ENCODE results near the gene SNRPA. TPM values are rescaled to one million over a fixed set of nuclear protein-coding genes. Genes with fewer than 3 reads are reported as not detected.

The SNRPA gene
- total RNA-seq, result 42.2 and 59.0 TPM in 2 replicates

DNA sequence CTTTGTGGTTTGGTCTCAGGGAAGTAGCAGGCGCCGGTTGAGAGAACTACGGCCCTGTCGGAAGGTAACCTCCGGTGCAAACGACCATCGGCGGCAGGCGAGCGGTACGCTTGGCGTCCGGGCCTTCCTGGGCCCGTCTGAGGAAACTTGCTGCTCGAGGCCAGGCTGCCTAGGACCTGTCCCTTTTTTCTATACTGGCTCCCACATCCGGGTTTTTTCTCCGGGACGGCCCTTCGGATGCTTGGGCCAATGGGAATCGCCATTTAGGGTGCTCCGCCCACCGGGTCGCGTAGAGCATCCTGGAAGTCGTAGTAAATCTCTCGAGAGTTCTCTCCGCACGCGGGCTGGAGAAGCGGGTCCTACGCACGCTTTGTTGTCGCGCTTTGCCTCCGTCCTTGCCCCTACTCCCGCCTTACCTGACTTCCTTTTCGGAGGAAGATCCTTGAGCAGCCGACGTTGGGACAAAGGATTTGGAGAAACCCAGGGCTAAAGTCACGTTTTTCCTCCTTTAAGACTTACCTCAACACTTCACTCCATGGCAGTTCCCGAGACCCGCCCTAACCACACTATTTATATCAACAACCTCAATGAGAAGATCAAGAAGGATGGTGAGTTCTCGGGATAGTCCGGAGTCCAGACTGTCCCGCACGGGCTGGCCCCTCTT, at the start of gene SNRPA:
Gene SNRPA, plus strand, starts transcription at position 330 of the 664 bp plus-strand sequence. Its CDS starts 206 bp downstream, at position 536.

DNA sequence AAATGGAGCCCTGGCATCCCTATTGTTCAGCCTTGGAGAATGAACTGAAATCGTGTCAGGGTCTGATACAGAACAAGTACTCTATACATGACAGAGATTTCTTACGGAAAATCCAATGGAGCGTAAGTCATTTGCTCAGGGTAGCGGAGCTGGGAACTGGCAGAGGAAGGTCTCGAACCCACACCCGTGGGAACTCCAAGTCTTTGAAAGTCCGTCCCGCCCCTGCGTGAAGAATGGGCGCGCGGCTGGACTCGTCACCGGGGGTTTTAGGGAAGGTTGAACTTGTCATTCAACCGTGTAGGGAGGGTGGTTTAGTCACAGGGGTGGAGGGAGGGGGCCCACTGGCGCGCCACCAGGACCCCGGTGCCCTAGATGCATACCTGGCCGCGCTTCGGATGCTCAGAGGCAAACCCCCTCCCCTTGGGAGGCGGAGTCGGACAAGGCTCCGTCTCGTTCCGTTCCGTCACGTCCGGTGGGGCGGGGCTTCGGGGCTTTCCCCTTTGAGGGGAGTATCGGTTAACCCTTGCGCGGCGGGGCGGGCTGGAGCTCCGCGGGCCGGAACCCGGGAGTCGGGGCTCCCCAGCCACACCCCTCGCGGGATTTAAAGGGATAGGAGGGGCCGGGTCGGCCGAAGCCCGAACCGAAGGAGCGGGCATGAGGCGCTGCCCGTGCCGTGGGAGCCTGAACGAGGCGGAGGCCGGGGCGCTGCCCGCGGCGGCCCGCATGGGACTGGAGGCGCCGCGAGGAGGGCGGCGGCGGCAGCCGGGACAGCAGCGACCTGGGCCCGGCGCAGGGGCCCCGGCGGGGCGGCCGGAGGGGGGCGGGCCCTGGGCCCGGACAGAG, 34.3 kb upstream of the SNRPA start, which contains the start of the genes COQ8B and ITPKC:
Gene COQ8B, minus strand, starts transcription at position 405 of the 843 bp plus-strand sequence. CDS start 2,254 bp downstream, outside the sequence.
Gene ITPKC, plus strand, starts transcription at position 631 of the 843 bp plus-strand sequence. Its CDS starts 24 bp downstream, at position 655.

DNA sequence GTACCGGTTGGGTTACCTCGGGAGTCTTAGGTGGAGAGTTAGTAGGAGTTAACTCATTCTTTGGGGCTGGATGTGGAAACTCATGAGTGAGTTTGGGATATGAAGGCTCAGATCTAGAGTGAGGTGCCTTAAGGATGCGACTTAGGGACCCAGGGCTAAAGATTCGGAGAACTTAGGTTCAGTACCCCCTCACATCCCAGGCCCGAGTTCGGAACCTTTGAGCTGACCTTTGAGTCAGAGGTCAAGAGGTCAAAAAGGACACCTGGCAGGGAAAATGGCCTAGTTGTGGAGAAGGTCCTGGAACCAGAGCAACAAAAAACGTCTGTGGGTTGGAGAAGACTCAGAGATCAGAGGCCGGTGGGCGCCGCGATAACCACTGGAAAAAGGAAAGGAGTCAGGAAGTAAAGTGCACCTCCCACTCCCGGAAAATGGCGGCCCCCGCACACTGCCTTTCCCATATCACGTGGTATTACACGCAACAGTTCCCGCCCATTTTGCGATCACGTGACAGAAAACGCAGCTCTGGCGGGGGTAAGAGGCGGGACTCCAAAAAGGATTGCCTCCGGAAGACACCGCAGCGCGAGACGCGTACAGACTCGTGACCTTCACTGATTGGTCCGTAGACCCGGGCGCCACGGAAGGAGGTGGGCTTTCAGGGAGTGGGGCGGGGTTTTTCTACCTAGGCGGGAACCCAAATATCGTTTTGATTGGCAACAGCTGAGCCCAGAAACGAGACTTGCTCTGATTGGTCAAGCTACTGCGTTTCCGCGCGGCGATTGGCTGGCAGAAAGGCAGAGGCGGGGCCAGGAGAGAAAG, 737 bp upstream of the SNRPA start, which contains the start of gene ACTMAP:
Gene ACTMAP, minus strand, starts transcription at position 420 of the 816 bp plus-strand sequence. CDS start 674 bp downstream, outside the sequence.

DNA sequence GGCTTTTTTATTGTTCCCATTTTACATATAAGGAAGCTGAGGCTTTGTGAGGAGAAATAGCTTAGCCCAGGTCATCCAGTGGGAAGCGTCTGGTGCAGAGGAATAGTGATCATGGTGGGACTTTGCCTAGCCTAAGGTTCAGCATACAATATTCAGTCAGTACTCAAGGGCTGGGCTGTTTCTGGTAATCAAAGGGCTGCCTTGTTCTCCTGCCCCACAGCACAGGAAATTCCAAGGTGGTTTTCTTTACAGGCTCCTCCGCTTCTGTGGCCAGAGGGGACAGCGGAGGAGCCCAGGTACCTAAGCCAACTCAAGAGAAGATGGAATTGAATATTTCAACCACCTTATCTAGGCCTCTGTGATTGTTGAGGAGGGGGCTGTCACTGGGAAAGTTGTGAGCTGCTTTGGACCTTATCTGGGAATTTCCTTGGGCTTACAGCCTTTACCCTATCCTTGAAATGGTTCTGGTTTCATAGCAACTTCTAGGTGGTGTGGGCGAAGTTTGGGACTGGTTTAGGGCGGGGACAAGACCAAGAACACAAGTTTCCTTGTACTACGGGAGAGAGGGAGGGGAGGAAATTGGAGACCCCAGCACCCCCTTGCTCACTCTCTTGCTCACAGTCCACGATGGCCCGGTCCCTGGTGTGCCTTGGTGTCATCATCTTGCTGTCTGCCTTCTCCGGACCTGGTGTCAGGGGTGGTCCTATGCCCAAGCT, 24.1 kb downstream of the SNRPA start, which contains the start of gene MIA:
Gene MIA, plus strand, starts transcription at position 606 of the 716 bp plus-strand sequence. Its CDS starts 22 bp downstream, at position 628.

DNA sequence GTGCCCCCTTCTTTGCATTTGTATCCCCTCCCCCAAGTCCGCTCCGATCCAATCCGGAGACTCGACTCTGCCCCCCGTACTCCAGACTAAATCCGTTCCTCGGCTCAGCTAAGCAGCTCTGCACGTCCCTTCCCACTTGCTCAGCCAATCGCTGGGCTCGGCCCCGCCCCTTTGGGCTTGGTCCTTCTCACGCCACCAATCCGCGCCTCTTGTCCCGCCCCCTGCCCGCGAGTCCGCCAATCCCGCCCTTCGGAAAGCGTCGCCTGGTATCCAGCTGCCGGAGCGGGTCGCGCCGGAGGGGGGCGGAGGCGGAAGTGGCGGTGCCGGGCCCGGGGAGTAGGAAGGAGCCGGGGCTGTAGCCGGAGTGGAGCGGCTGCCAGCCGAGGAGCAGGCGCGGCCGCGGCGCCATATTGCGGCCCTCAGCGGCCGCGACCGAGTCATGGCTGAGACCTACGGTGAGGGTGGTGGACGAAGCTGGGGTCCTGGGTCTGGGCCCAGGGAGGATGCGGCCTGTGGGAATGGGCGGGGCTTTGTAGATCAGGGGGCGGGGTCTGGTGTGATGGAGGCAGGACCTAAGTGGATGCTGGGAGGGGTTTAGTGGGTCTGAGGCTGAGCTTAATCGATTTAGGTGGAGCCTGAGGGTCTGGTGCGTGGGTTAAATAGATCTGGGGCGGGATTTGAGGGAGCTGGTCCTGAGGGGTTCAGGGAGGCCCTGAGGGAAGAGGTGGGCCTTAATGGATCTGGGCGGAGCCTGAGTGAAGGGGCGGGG, 27.1 kb downstream of the SNRPA start, which contains the start of gene RAB4B:
Gene RAB4B, plus strand, starts transcription at position 311 of the 769 bp plus-strand sequence. Its CDS starts 129 bp downstream, at position 440.

DNA sequence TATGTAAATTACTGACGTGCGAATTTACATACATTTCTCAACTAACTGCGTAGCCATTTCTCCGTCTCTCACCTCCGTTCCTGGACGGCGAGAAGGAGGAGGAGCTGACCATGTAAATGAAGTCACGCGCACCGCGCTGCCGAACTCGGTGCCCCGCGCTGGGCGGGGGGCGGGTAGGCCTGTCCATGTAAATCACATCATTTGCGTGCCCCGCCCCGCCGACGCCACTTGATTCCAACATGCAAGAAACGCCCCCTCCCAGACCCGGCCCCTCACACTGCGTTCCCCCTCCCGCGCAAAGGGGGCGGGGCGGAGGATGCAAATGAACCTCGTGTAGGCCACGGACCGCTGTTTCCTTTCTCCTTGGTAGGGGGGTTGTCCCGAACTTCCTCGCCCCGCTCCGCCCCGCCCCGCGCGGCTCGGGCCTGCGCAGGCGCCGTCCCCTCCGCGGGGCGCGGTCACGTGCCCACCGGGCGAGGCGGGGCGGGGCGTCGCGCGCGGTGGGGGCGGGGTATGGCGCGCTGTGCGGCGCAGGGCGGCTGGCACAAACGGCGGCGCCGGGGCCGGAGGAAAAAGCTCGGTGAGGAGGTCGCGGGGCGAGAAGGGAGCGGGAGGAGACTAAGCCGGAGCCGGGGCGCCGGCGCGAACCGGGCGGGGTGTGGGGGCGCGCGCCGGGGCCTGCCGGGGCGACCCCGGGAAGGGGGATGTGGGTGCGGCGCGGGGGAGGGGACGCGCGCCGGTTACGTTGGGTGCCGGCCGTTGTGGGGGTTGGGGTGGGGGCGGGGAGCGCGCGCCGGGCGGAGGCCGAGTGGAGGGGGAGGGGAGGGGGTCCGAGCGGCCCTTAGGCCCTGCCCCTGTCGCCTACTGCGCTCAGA, 47.9 kb downstream of the SNRPA start, which contains the start of gene EGLN2:
Gene EGLN2, plus strand, starts transcription at position 509 of the 875 bp plus-strand sequence. CDS start 1,382 bp downstream, outside the sequence.

Small RNAs within 50 kb of the gene (small RNA-seq; reads per million reads assigned to genes)
- gene RNU6-195P, result not detected

Other genes starting within 250 kb of the SNRPA start
- gene SHKBP1, start 174.3 kb upstream of the SNRPA start, total RNA-seq, result 20.7 and 31.9 TPM in 2 replicates
- gene LTBP4, start 149.8 kb upstream of the SNRPA start, total RNA-seq, result 11.6 and 13.3 TPM in 2 replicates
- gene NUMBL, start 60.6 kb upstream of the SNRPA start, total RNA-seq, result 28.9 and 32.9 TPM in 2 replicates
- 19.0 and 21.5 TPM in 2 replicates for gene COQ8B, start 34.3 kb upstream of the SNRPA start, total RNA-seq
- 15.2 and 19.9 TPM in 2 replicates for gene ITPKC, start 34.1 kb upstream of the SNRPA start, total RNA-seq
- 1.3 and 1.9 TPM in 2 replicates for gene ACTMAP, start 726 bp upstream of the SNRPA start, total RNA-seq
- gene MIA, start 24.3 kb downstream of the SNRPA start, total RNA-seq, result not detected in 2 replicates
- 10.0 and 13.3 TPM in 2 replicates for gene RAB4B, start 27.0 kb downstream of the SNRPA start, total RNA-seq
- gene EGLN2, start 48.0 kb downstream of the SNRPA start, total RNA-seq, result 63.2 and 74.7 TPM in 2 replicates
- gene CYP2A6, start 99.2 kb downstream of the SNRPA start, total RNA-seq, result not detected in 2 replicates
- gene CYP2A7, start 131.0 kb downstream of the SNRPA start, total RNA-seq, result not detected in 2 replicates
- gene CYP2B6, start 240.1 kb downstream of the SNRPA start, total RNA-seq, result not detected in 2 replicates